ENCODE data around the gene CCDC150.
"Not testable (repeated sequence)": the region's sequence is repeated elsewhere in the genome, so short reads cannot be mapped to it uniquely, and the experiment has no call there.

CCDC150 gene

DNA sequence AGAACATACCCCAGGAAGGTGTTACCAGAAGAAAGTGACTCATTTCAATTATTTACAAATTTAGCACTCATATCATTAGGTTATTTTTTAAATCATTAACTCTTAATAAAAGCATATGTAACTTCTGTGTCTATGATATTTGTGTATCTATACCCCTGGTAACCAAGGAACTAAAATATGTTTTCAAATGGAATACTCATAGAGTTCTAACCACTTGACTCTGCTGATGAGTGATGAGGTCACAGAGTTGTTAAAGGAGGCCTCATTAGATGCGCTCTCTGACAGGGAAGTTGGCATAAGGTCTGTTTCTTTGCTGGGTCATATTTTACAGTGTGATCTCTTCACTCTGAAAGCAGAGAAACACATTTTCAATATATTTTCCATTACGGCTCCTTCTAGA is 73.4 kb downstream of the CCDC150 start:
- DNase-seq (ENCODE audit: low read depth in 3 of 3) = no peak

GRCh38 chr2:196718419-196719109 is 79.0 kb downstream of the CCDC150 start:
- no peak for DNase-seq (ENCODE audit: low read depth in 3 of 3)

DNA sequence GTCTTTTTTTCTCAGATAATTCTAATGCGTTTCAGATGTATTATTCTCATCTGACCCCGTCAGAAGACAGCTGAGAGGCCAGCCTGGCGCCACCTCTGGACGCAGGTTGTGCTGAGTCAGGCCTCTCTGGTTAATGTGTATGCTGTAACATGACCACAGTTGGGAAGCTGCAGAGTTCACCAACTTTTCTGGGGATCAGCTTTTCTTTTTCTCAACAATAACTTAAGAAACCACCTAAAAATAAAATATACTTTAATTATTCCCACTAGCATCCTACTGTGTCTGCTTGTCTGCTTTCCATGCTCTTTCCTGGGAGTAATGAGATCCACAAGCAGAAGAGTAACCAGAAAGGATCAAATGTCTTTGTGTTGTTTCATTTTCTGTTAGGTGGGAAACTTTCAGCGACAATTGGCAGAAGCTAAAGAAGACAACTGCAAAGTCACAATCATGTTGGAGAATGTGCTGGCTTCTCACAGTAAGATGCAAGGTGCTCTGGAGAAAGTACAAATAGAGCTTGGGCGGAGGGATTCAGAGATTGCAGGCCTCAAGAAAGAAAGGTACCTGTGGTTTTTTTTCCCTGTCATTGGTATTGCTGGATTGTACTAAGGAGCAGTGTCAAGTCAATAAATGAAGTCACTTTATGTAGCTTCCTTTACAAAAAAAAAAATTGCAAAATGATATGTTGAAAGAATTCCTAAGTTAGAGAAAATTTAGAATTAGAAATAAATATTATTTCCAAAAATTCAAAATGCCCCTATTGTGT is 79.8 kb downstream of the CCDC150 start:
- no peak for DNase-seq (ENCODE audit: low read depth in 3 of 3)

GRCh38 chr2:196723571-196723970 is 84.1 kb downstream of the CCDC150 start:
- DNase-seq (ENCODE audit: low read depth in 3 of 3) = no peak

GRCh38 chr2:196725218-196725617 is 85.7 kb downstream of the CCDC150 start:
- DNase-seq (ENCODE audit: low read depth in 3 of 3) = no peak

DNA sequence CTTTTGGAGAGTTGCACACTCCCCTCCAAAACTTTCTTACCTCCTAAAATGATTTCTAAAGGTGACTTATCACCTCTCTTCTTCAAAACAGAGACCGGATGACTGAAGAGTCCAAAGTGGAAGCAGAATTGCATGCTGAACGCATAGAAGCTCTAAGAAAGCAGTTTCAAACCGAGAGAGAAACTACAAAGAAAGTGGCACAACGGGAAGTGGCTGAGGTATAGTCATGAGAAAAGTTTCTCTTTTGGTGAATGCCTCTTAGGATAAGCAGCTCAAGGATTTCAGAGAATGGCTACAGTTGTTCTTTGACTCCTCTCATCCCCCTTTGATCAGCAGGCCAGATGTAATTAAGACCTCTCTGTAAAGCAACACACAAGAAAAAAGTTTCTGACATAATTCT is 86.4 kb downstream of the CCDC150 start:
- no peak for DNase-seq (ENCODE audit: low read depth in 3 of 3)

- no peak for DNase-seq (ENCODE audit: low read depth in 3 of 3)
Measured at GRCh38 chr2:196729418-196729817, 89.9 kb downstream of the CCDC150 start.

DNA sequence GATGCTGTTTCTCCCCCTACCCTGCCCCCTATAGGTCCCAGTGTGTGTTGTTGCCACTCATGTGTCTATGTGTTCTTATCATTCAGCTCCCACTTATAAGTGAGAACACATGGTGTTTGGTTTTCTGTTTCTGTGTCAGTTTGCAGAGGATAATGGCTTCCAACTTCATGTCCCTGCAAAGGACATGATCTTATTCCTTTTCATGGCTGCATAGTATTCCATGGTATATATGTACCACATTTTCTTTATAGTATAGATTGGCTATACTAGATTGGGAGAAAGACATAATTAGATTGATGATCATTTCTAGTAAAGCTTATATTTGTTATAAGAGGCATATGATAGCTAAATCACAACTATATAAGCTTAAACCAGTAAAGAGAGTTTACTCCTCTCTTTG is 97.1 kb downstream of the CCDC150 start:
- not testable (repeated sequence) for DNase-seq (ENCODE audit: low read depth in 3 of 3)

GRCh38 chr2:196737046-196737445 is 97.5 kb downstream of the CCDC150 start:
- DNase-seq (ENCODE audit: low read depth in 3 of 3) = no peak

DNA sequence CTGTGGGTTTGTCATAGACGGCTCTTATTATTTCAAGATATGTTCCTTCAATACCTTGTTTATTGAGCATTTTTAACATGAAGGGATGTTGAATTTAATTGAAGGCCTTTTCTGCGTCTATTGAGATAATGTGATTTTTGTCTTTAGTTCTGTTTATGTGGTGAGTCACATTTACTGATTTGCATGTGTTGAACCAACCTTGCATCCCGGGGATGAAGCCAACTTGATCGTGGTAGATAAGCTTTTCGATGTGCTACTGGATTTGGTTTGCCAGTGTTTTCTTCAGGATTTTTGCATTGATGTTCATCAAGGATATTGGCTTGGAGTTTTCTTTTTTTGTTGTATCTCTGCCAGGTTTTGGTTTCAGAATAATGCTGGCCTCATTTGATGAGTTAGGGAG is 99.5 kb downstream of the CCDC150 start:
- no peak for DNase-seq (ENCODE audit: low read depth in 3 of 3)

GRCh38 chr2:196742216-196742615 is 102.7 kb downstream of the CCDC150 start:
- no peak for DNase-seq (ENCODE audit: low read depth in 3 of 3)

DNA sequence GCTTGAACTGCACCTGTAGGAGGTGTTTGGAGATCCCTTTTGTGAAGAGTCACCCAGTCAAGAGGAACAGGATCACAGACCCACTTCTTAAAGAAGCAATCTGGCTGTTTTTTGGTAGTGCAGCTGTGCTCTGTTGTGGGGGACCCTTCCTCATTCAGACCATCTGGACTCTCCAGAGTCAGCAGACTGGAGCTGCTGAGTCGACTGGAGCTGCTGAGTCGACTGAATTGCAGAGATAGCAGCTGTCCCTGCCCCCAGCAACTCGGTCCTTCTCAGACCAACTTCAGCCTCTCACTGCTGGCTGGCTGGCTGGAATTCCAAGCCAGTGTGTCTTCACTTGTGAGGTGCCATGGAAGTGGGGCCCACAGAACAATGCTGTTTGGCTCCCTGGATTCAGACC is 103.2 kb downstream of the CCDC150 start:
- DNase-seq (ENCODE audit: low read depth in 3 of 3) = no peak

DNA sequence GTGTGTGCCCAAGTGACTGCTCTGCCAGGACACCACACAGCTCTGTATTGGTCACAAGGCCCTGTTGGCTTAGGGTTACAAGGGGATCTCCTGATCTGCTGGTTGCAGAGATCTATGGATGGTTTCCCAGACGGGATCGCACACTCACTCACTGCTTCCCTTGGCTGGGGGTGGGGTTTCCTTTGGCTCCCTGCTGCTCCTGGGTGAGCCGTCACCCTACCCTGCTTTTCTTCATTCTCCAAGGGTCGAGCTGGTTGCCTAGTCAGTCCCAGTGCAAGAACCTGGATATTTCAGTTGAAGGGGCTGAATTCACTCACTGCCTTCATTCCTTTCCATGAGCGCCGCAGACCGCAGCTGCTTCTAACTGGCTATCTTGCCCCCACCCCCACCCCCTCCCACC is 103.7 kb downstream of the CCDC150 start:
- DNase-seq (ENCODE audit: low read depth in 3 of 3) = no peak

- no peak for DNase-seq (ENCODE audit: low read depth in 3 of 3)
Measured at GRCh38 chr2:196745711-196746110, 106.2 kb downstream of the CCDC150 start.

GRCh38 chr2:196747400-196747799 is 107.9 kb downstream of the CCDC150 start:
- no peak for DNase-seq (ENCODE audit: low read depth in 3 of 3)

GRCh38 chr2:196748123-196748522 is 108.6 kb downstream of the CCDC150 start:
- DNase-seq (ENCODE audit: low read depth in 3 of 3) = no peak

DNA sequence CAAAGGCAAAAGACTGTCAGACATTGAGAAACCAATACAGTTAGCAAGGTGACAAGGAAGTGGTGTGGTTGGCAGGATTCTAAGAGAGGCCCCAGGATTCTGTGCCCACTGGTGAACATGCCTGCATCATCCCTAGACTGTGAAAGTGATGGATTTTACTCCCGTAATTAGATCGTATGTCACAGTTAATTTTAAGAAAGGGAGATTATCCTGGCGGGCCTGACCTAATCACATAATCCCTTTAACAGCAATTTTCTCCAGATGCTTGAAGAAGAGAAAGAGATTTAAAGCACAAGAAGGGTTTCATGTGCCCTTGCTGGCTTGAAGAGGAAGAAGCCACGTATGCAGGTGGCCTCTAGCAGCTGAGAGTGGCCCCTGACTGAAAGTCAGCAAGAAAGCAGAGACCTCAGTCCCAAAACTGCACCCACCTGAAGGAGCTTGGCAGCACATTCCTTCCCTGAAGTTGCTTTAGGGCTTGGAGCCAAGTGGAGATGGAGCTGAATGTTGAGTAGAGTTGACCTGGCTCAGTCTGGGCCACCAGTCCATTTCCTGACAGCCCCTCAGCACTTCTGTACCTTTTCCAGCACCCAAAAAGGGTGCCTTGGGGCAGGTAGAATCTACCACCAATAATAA is 110.9 kb downstream of the CCDC150 start:
- DNase-seq (ENCODE audit: low read depth in 3 of 3) = no peak

DNA sequence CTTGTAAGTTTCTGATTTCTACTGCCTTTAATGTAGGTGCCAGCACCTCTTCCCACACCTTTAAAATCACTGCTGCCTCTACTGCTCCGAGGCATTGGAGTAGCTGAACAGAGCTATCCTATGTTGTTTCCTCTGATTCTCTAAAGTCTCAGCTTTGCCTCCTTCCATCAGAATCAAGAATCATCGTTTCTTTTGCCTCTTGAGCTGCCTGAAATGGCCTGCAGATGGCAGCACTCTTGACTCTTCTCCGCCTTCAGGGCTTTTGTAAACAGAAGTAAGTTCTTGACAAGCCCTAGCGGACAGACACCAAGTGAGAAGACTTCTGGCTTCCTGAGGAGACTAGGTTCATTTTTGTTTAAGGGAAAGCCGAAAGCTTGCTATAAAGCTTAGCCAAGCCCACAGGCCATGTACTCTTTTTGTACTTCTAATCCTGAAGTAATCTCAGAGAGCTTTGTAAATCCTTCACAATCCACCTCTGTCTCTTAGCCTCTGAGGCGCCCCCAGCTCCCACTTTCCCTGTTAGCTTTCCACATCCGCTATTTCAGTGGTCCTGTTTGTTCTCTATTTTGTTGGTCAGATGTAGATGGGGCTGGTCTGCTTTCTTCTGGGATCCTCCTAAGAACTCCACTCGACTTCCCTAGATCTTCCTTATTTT is 111.6 kb downstream of the CCDC150 start:
- DNase-seq (ENCODE audit: low read depth in 3 of 3) = peak; percentile 3 to 58 (median 34)

DNA sequence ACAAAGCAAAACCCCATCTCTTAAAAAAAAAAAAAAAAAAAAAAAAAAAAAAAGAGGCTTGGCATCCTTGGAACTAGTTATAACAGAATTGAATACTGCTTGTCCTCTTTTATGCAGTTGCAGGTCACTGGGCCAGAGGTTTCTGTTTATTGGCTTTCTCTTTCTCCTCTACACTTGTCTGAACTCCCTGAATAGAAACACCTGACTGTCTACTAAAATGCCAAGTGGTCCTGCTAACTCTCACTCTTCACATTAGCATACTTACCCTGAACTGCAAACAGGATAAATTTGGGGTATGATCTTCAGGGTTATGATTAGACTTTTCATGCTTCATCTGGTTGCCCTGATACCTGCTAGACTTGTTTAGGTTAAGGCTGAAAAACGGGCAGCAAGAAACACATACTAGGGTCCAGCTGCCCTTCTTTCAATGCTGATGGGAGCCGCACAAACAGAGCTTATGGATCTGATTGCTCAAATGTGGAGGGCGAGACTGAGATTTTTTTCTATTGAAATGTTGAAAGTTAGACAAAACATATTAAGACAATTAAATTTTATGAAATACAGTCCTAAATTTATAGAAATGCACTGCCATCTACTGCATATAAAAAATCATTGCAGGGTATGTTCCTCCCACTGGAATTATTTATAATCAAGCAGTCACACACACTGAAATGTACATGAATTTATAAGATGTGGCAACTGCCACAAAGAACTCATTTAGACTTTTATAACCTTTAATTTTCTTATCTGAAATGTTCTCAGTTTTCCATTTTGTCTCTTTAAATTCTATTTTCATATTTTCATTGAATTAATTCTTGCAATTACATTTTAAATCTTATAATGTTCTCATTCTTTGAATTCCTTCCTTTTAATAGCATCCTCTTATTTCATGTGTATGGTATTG is 119.2 kb downstream of the CCDC150 start:
- no peak for DNase-seq (ENCODE audit: low read depth in 3 of 3)

- DNase-seq (ENCODE audit: low read depth in 3 of 3) = no peak
Measured at GRCh38 chr2:196759378-196759706, 119.8 kb downstream of the CCDC150 start.

GRCh38 chr2:196767101-196767500 is 127.6 kb downstream of the CCDC150 start:
- DNase-seq (ENCODE audit: low read depth in 3 of 3) = no peak

All from stimulated activated CD4-positive, alpha-beta T cell treated with anti-CD3 and anti-CD28 coated beads, TNF-alpha, amount 100 ng/mL, for 24 hours (primary cell).